Esophagus muscularis mucosa (tissue), 3 donors: ENCODE measurements around the gene PCDH12.

ENCODE experiments used
- CTCF ChIP-seq, 3 experiments: fragments of 200-600 bp in 2 of 3; fragments of 450-650 bp in 1 of 3; sonication (generic) in 2 of 3; IDR thresholded peaks; one replicate each; pipeline ENCODE4 v1.5.1; 2017 to 2019; ENCODE audit warnings: antibody characterized with exemption in 3 of 3, mild to moderate bottlenecking in 2 of 3, moderate library complexity in 1 of 3
- POLR2A ChIP-seq: fragments of 450-650 bp; IDR thresholded peaks from one replicate; pipeline ENCODE4 v1.6.1; 2017; ENCODE audit warnings: antibody characterized with exemption, moderate library complexity, mild to moderate bottlenecking, low read depth
- POLR2AphosphoS5 ChIP-seq, 2 donors: sonication (generic); formaldehyde crosslinking; IDR thresholded peaks; one replicate each; pipeline ENCODE4 v1.6.1; 2017; ENCODE audit warnings: antibody characterized with exemption in 2 of 2

- TF ChIP-seq CTCF (IDR thresholded peaks at IDR 0.05) (no peak), POLR2A (no peak), POLR2AphosphoS5 (IDR thresholded peaks at IDR 0.05) (no peak)
These were observed 16.2 kb downstream of the PCDH12 start for GRCh38 chr5:141941779-141942178.
